Smooth muscle cell of the brain vasculature (primary cell): ENCODE results near the gene NT5C2.
A peak's percentile ranks its signal among the peaks of the same experiment; 100 is the strongest.
"Not testable (repeated sequence)": the region's sequence is repeated elsewhere in the genome, so short reads cannot be mapped to it uniquely, and the experiment has no call there.

ENCODE experiments used
- DNase-seq: peaks from one replicate; pipeline ENCODE4 v3.0.0-alpha.2; 2012; ENCODE audit warnings: low read depth, low spot score

Gene NT5C2

GRCh38 chr10:103193107-103193819 lies at the start of gene NT5C2:
Gene NT5C2 (minus strand): TSS chr10:103193272. CDS start chr10:103174958, 18,314 bp downstream.
- no peak for DNase-seq

DNA sequence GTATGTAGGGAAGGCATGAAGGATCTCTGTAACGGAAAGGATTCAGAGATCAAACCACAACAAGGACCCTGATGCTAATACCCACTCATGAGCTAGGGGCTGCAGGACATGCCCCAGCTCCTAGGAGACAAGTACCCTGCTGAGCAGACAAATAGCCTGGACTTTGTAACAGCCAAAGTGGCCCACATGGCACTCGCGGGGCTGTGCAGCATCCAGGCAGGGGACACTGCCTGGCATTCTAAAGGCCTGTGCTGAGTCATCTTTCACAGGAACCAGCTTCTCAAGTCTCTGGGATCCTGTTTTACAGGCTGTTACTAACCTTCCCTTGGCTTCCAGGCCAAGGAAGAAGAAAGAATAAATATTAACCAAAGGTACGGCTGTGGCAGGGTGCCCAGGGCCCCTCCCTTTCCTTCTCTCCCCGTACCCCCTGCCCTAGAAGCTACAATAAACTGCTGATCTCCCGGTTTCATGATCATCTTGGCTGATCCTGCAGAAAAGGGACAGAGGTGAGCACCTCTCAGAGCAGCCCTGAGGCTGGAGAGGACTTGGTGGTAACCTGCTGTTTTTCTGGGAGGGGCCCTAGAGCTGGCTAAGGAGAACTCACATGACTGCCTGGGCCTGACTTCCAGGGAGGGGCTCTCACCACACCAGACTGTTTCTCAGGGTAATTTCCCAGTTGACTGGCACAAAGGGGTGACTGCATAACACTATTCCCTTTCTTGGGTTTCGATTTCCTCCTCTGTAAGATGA lies 48.4 kb upstream of the NT5C2 start:
- no peak for DNase-seq

GRCh38 chr10:103238506-103239252 lies 45.6 kb upstream of the NT5C2 start:
- DNase-seq: no peak

- DNase-seq: no peak
These were observed 42.7 kb upstream of the NT5C2 start for GRCh38 chr10:103235775-103236174.

DNA sequence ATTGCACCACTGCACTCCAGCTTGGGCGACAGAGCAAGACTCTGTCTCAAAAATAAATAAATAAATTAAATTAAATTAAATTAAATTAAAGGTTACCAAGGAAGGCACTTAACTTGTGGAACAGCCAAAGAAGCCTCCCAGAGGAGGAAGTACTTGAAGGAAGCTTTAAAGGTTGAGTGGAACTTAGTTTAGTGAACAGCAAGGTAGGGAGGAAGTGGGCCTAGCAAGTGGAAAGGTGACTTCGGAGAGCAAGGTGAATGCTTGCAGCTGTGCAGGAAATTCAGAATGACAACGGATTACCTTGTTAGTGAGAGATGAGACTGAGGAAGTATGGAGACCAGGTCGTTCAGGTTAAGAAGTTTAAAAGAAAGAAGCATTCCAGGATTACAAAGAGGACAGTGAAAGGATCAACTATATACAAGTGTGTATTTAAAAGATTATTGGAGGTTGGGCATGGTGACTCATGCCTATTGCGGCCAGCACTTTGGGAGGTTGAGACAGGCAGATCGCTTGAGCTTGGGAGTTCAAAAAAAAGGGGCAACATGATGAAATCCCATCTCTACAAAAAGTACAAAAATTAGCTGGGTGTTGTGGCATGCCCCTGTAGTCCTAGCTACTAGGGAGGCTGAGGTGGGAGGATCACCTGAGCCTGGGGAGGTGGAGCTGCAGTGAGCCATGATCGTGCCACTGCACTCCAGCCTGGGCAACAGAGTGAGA lies 39.9 kb upstream of the NT5C2 start:
- no peak for DNase-seq

- DNase-seq: no peak
These were observed 39.1 kb upstream of the NT5C2 start for GRCh38 chr10:103232131-103232673.

DNA sequence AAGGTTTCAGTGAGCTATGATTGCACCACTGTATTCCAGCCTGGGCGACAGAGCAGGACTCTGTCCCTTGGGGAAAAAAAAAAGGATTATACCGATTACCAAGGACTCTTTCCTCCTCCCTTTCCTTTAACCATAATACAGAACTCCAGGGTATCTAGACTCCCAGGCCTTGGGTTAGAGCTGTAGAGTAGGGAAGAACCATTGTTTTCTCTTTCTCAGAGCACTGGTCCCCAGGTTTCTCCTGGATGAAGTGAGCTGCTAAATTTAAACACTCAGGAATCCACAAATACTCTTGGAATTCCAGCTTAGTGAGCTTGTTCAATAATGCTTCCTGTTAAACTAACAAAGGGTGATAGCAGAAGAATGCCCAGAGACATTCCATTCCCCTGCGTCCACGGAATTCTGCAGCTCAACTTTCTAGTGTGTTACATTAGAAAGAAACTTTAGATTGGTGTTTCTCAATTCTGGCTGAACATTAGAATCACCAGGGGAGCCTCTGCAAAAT lies 38.0 kb upstream of the NT5C2 start:
- DNase-seq: peak; percentile 59

GRCh38 chr10:103227416-103227815 lies 34.3 kb upstream of the NT5C2 start:
- DNase-seq: no peak

DNA sequence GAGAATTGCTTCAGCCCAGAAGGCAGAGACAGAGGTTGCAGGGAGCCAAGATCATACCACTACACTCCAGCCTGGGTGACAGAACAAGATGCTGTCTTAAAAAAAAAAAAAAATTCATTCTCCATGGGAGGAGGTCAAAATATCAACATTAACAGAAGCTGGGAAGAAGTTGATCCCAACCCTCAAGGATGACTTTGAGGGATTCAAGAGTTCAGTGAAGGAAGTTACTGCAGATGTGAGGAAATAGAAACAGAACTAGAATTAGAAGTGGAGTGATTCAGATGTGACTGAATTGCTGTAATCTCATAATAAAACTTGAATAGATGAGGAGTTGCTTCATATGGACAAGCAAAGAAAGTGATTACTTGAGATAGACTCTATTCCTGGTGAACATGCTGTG lies 32.9 kb upstream of the NT5C2 start:
- DNase-seq: no peak

- DNase-seq: not testable (repeated sequence)
These were observed 31.6 kb upstream of the NT5C2 start for GRCh38 chr10:103224721-103225120.

- DNase-seq: no peak
These were observed 31.1 kb upstream of the NT5C2 start for GRCh38 chr10:103224133-103224532.

- not testable (repeated sequence) for DNase-seq
These were observed 23.3 kb upstream of the NT5C2 start for GRCh38 chr10:103216362-103216761.

GRCh38 chr10:103215601-103216000 lies 22.5 kb upstream of the NT5C2 start:
- DNase-seq: no peak

DNA sequence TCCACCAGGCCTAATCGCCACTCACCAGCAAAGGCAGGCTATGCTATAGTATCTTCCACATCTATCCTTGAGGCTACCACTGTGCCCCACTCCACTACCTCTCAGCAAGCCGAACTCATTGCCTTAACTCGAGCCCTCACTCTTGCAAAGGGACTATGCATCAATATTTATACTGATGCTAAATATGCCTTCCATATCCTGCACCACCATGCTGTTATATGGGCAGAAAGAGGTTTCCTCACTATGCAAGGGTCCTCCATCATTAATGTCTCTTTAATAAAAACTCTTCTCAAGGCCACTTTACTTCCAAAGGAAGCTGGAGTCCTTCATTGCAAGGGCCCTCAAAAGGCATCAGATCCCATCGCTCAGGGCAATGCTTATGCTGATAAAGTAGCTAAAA lies 17.2 kb upstream of the NT5C2 start:
- not testable (repeated sequence) for DNase-seq

DNA sequence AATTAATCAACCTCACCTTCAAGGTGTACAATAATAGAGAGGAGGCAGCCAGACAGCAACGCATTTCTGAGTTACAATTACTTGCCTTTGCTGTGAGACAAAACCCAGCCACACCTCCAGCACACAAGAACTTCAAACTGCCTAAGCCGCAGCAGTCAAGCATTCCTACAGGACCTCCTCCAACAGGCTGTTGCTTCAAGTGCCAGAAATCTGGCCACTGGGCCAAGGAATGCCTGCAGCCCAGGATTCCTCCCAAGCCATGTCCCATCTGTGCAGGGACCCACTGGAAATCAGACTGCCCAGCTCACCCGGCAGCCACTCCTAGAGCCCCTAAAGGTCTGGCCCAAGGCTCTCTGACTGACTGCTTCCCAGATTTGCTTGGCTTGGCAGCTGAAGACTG lies 14.6 kb upstream of the NT5C2 start:
- not testable (repeated sequence) for DNase-seq

- no peak for DNase-seq
These were observed 14.1 kb upstream of the NT5C2 start for GRCh38 chr10:103207141-103207540.

GRCh38 chr10:103206715-103207114 lies 13.6 kb upstream of the NT5C2 start:
- DNase-seq: not testable (repeated sequence)

- DNase-seq: not testable (repeated sequence)
These were observed 12.3 kb upstream of the NT5C2 start for GRCh38 chr10:103205401-103205800.

GRCh38 chr10:103204353-103205255 lies 11.5 kb upstream of the NT5C2 start:
- no peak for DNase-seq

GRCh38 chr10:103203466-103203865 lies 10.4 kb upstream of the NT5C2 start:
- no peak for DNase-seq
